Chondrocyte (in vitro differentiated cells): ENCODE data around the gene KIRREL3. TPM values are rescaled to one million over a fixed set of nuclear protein-coding genes. Genes with fewer than 3 reads are reported as not detected.

Experiments
- DNase-seq: peaks from one replicate; pipeline ENCODE4 v3.0.0; 2021; ENCODE audit warnings: mixed read lengths, low spot score
- H3K27ac Mint-ChIP-seq: one replicate; pipeline ENCODE4 v1.8.0; 2021; ENCODE audit warnings: mild to moderate bottlenecking, moderate library complexity, mixed read lengths; ENCODE audit not compliant: unreplicated experiment
- H3K27me3 Mint-ChIP-seq: 2 replicates; pipeline ENCODE4 v1.8.0; 2021; ENCODE audit warnings: low read depth, mixed read lengths
- H3K36me3 Mint-ChIP-seq: 2 replicates; pipeline ENCODE4 v1.8.0; 2021; ENCODE audit warnings: low read depth, mixed read lengths
- H3K4me1 Mint-ChIP-seq: 2 replicates; pipeline ENCODE4 v1.8.0; 2021; ENCODE audit warnings: low read depth, mild to moderate bottlenecking, mixed read lengths
- H3K4me3 Mint-ChIP-seq: one replicate; pipeline ENCODE4 v1.8.0; 2021; ENCODE audit warnings: mild to moderate bottlenecking, moderate library complexity, mixed read lengths; ENCODE audit not compliant: unreplicated experiment
- H3K9me3 Mint-ChIP-seq: 2 replicates; pipeline ENCODE4 v1.8.0; 2021; ENCODE audit warnings: low read depth, mixed read lengths
- total RNA-seq: library from RNA; stranded (reverse); gene quantifications from 3 replicates; pipeline ENCODE4 v1.2.1, GENCODE V29; 2021
- TF ChIP-seq, protein P1 (sequence below): fragments of 200-600 bp; sonication (generic); IDR thresholded peaks from 2 replicates; pipeline ENCODE4 v1.5.0; 2021; ENCODE audit warnings: antibody characterized with exemption, mild to moderate bottlenecking, moderate library complexity

KIRREL3 gene
- total RNA-seq, 1 donor from 2014 or later = 1.2 TPM

DNA sequence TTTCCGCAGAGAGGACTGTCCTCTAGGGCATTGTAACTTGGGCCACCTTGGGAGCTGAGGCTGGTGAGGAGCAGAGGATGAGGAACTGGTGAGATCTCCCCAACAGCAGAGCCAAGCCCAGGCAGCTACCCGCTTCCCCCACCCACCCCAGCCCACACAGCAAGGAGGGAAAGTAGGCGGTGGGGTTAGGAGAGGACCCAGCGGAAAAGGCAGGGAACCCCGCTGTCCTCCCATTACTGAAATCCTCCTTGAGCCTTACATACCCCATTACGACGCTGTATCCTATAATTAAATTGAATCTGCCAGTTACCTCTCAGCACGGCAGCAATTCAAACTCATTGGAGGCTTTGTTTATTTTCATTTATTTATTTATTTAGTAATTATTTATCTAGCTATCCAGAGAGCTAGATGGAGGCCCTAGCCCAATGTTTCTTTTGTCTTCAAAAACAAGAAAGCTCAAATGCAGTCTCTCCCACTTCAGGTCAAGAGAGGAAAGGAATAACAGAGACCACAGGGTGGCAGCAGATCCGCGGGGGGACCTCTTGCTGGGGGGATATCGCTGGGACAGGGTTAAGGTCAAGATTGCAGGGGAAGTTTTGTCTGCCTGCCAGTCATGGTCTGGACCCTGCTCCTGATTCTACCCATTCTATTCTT, 427.1 kb downstream of the KIRREL3 start:
- Mint-ChIP-seq H3K27ac (no peak overlapping the region), H3K4me1 (peaks cover 5% of the 10 kb centered on the region), H3K9me3 (no peaks in the 10 kb centered on the region), H3K36me3 (no peaks in the 10 kb centered on the region), H3K4me3 (no peak overlapping the region), H3K27me3 (peaks cover 20% of the 10 kb centered on the region)
- no peak for DNase-seq
- TF ChIP-seq, protein P1, sequence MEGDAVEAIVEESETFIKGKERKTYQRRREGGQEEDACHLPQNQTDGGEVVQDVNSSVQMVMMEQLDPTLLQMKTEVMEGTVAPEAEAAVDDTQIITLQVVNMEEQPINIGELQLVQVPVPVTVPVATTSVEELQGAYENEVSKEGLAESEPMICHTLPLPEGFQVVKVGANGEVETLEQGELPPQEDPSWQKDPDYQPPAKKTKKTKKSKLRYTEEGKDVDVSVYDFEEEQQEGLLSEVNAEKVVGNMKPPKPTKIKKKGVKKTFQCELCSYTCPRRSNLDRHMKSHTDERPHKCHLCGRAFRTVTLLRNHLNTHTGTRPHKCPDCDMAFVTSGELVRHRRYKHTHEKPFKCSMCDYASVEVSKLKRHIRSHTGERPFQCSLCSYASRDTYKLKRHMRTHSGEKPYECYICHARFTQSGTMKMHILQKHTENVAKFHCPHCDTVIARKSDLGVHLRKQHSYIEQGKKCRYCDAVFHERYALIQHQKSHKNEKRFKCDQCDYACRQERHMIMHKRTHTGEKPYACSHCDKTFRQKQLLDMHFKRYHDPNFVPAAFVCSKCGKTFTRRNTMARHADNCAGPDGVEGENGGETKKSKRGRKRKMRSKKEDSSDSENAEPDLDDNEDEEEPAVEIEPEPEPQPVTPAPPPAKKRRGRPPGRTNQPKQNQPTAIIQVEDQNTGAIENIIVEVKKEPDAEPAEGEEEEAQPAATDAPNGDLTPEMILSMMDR = peak; percentile 47

DNA sequence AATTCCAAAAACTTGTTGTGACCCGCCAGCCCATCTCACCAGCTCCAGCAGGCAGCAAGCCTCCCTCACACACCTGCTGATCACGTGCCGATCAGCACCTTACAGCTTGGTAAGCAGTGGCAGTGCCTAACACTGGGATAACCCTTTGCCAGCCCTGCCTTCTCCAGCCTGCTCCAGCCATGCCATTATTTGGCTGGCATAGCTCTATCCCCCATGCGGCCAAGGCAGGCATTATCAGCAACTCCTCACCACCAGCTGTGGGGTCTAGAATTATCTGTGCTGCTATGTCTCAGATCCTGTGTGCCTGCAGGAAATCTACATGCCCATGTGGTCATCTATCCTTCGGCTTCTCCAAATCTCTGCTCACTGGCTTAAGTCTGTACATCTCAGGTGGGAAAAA, 430.1 kb downstream of the KIRREL3 start:
- H3K27ac Mint-ChIP-seq = no peak overlapping the region
- TF ChIP-seq, protein P1 = no peak
- H3K9me3 Mint-ChIP-seq = no peaks in the 10 kb centered on the region
- peaks cover 32% of the 10 kb centered on the region for H3K27me3 Mint-ChIP-seq
- no peaks in the 10 kb centered on the region for H3K36me3 Mint-ChIP-seq
- H3K4me3 Mint-ChIP-seq = no peak overlapping the region
- no peaks in the 10 kb centered on the region for H3K4me1 Mint-ChIP-seq
- no peak for DNase-seq

DNA sequence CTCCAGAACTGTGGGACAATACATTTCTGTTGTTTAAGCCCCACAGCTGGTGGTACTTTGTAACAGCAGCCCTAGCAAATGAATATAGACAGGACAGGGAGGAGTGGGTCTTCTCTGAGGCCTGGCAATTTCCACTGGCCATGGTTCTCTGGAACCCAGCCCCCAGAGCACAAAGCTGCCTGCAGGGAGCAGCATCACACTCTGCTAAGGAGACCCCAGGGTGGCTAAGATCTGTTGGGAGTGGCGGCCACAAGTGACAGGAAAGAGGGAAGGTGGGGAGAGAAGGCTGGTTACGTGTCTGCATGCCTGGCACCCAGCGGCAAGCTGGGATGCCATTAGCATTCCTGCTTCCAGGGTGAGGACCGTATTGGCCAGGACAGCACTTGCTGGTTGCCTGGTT, 433.2 kb downstream of the KIRREL3 start:
- peaks cover 1% of the 10 kb centered on the region for H3K36me3 Mint-ChIP-seq
- no peak overlapping the region for H3K27ac Mint-ChIP-seq
- no peaks in the 10 kb centered on the region for H3K9me3 Mint-ChIP-seq
- H3K4me1 Mint-ChIP-seq = no peaks in the 10 kb centered on the region
- H3K4me3 Mint-ChIP-seq = no peak overlapping the region
- H3K27me3 Mint-ChIP-seq = peaks cover 37% of the 10 kb centered on the region
- DNase-seq = no peak
- TF ChIP-seq, protein P1 = no peak

DNA sequence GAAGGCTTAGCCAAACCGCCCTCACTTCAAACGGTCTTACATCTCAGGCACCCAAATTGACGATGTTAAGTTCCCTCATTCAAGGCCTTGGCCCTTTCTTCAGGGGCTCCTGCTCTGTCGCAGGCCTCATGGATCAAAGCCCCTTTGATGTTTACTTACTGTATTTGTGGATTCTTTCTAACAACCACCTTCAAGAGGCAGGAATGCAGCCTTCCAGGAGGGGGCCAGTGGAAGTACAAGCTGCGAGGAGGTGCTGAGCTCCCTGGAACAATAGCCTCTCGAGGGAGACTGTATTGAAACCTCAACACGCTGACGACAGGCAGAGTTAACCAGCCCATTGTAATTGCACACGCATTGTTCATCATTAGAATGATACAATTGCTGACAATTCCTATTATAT, 436.0 kb downstream of the KIRREL3 start:
- no peak for DNase-seq
- Mint-ChIP-seq H3K27ac (no peak overlapping the region), H3K27me3 (peaks cover 25% of the 10 kb centered on the region), H3K9me3 (no peaks in the 10 kb centered on the region), H3K4me1 (no peaks in the 10 kb centered on the region), H3K36me3 (peaks cover 1% of the 10 kb centered on the region), H3K4me3 (no peak overlapping the region)
- TF ChIP-seq, protein P1 = no peak

DNA sequence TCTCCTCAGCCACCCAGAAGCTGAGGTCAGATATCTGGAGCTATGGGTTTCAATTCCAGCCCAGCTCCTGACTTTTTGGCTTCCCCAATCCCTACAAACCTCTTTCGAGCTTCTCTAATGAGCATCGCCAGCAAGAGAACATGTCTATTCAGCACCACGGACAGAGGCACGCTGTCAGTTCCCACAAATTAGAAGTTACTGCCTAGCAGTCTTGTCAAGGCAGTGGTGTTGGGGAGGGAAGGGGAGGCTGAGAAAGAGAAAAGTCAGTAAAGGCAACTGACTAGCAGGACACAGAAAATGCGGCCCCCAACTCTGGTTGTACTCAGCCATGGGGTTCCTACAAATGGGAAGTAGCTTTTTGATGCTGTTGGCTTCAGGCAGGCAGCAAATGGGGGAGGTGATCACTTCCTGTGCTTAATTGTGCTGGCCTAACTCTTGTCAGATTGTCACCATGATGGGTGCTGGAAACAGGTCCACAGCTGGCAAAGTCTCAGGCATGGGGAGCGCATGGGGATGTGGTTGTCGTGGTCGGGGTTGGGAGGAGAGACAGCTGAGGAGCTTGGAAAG, 439.2 kb downstream of the KIRREL3 start:
- Mint-ChIP-seq H3K27me3 (peaks cover 17% of the 10 kb centered on the region), H3K4me3 (no peak overlapping the region), H3K36me3 (peaks cover 1% of the 10 kb centered on the region), H3K9me3 (no peaks in the 10 kb centered on the region), H3K27ac (no peak overlapping the region), H3K4me1 (no peaks in the 10 kb centered on the region)
- DNase-seq = no peak
- TF ChIP-seq, protein P1 = no peak
